GM12878 (cell line): ENCODE results near the gene SLTM. TPM values are rescaled to one million over a fixed set of nuclear protein-coding genes. Genes with fewer than 3 reads are reported as not detected.

ENCODE experiments used
- ATF3 ChIP-seq: IDR thresholded peaks from 2 replicates; pipeline ENCODE4 v1.6.1; 2011; ENCODE audit warnings: low read depth, mild to moderate bottlenecking, low read length, moderate library complexity, borderline replicate concordance; ENCODE audit errors: extremely low read depth
- BHLHE40 ChIP-seq, 2 experiments: fragments of 450-650 bp in 1 of 2; IDR thresholded peaks; 2 replicates each; pipeline ENCODE4 v1.6.1; 2011 to 2017; ENCODE audit warnings: low read depth in 2 of 2, borderline replicate concordance in 1 of 2, improper control_type of control experiment in 1 of 2, low read length in 1 of 2, mild to moderate bottlenecking in 1 of 2
- IKZF1 ChIP-seq: fragments of 450-650 bp; conservative IDR thresholded peaks from 2 replicates; pipeline ENCODE4 v1.6.1; 2017; ENCODE audit warnings: antibody characterized with exemption, mild to moderate bottlenecking
- IRF3 ChIP-seq: fragments of 450-650 bp; IDR thresholded peaks from 2 replicates; pipeline ENCODE4 v1.6.1; 2014; ENCODE audit warnings: mild to moderate bottlenecking
- MTA3 ChIP-seq: IDR thresholded peaks from 2 replicates; pipeline ENCODE4 v1.6.1; 2012; ENCODE audit warnings: low read length, inconsistent platforms, borderline replicate concordance
- MYB ChIP-seq: fragments of 150-350 bp; IDR thresholded peaks from 2 replicates; pipeline ENCODE4 v1.6.1; 2014; ENCODE audit warnings: mild to moderate bottlenecking, low read depth, low read length, borderline replicate concordance
- NFIC ChIP-seq: IDR thresholded peaks from 2 replicates; pipeline ENCODE4 v1.6.1; 2012; ENCODE audit warnings: low read depth, mild to moderate bottlenecking, inconsistent platforms, low read length, moderate library complexity
- NFYA ChIP-seq: IDR thresholded peaks from 2 replicates; pipeline ENCODE4 v1.6.1; 2011; ENCODE audit warnings: low read depth, mild to moderate bottlenecking, low read length, improper control_type of control experiment, borderline replicate concordance
- NRF1 ChIP-seq: conservative IDR thresholded peaks from 2 replicates; pipeline ENCODE4 v1.6.1; 2011; ENCODE audit warnings: mild to moderate bottlenecking, low read depth, low read length, improper control_type of control experiment
- POLR2AphosphoS5 ChIP-seq: IDR thresholded peaks from 2 replicates; pipeline ENCODE4 v1.6.1; 2011; ENCODE audit warnings: mild to moderate bottlenecking, low read length, inconsistent platforms
- PRDM15 ChIP-seq: fragments of 450-650 bp; formaldehyde crosslinking; IDR thresholded peaks from 2 replicates; pipeline ENCODE4 v1.4.0; 2020; ENCODE audit warnings: mild to moderate bottlenecking, moderate library complexity
- RB1 ChIP-seq: fragments of 450-650 bp; formaldehyde crosslinking; IDR thresholded peaks from 2 replicates; pipeline ENCODE4 v1.6.1; 2017; ENCODE audit warnings: mild to moderate bottlenecking, borderline replicate concordance
- STAT1 ChIP-seq: fragments of 450-650 bp; conservative IDR thresholded peaks from 2 replicates; pipeline ENCODE4 v1.6.1; 2014; ENCODE audit warnings: antibody characterized with exemption, mild to moderate bottlenecking
- ZNF24 ChIP-seq: fragments of 450-650 bp; IDR thresholded peaks from 2 replicates; pipeline ENCODE4 v1.6.1; 2017; ENCODE audit warnings: antibody characterized with exemption, mild to moderate bottlenecking
- ZNF592 ChIP-seq: fragments of 450-650 bp; IDR thresholded peaks from 2 replicates; pipeline ENCODE4 v1.6.1; 2017; ENCODE audit warnings: mild to moderate bottlenecking, moderate library complexity
- polyA plus RNA-seq, 11 experiments: library from polyadenylated mRNA; depleted of rRNA in 4 of 11; unstranded in 6 of 11; stranded (reverse) in 5 of 11; fragments of >200 nt; fragmentation: Nextera tagmentation in 4 of 11; fragmentation: Illumina TruSeq in 1 of 11; extraction: Ambion mirVana in 4 of 11; extraction: Trizol in 1 of 11; gene quantifications; 1 replicate in 1 of 11; 2 replicates in 10 of 11; pipeline versions ENCODE4 v1.2.1 to v1.2.3, GENCODE V29; 2011 to 2016; ENCODE audit warnings: inconsistent platforms in 2 of 11, missing spikeins in 2 of 11, low read depth in 1 of 11
- total RNA-seq, 4 experiments: library from RNA; depleted of rRNA in 3 of 4; stranded (reverse); fragments of >200 nt in 3 of 4; fragmentation: Illumina TruSeq in 1 of 4; extraction: Trizol in 1 of 4; gene quantifications; 2 replicates each; pipeline versions ENCODE4 v1.2.1 to v1.2.3, GENCODE V29; 2013 to 2021

The SLTM gene
- total and polyA plus RNA-seq, 10 of the 15 experiments (the other 5 are each of a cell fraction or from before 2014, with no cell fraction given) = 50.5 to 152 (median 90.9) TPM

GRCh38 chr15:58933281-58934113 is at the start of gene SLTM (continued):
- TF ChIP-seq ZNF592 (peak; percentile 13; the same call in 1 of the 2 replicates), STAT1 (no peak), NFYA (no peak), NRF1 (peak; percentile 74), IRF3 (0 out of 2 replicates have a peak, but pooled peaks have one; percentile 3), ZNF24 (peak; percentile 49; the same call in 1 of the 2 replicates), BHLHE40 (IDR thresholded peaks at IDR 0.05; ENCODE audit: borderline replicate concordance in 1 of 2, low read depth in 2 of 2, low read length in 1 of 2) (peak in 1 of 2 experiments; percentile 71; a peak in 2 of 4 replicates), PRDM15 (CRISPR knock-in tag) (no peak), POLR2AphosphoS5 (peak; percentile 97), MYB (no peak), NFIC (no peak), MTA3 (no peak; the same call in 1 of the 2 replicates), IKZF1 (peak; percentile 89), RB1 (peak; percentile 30; the same call in 1 of the 2 replicates), ATF3 (no peak)
